H1 (cell line): Measurements from ENCODE around the gene MARVELD2. TPM values are rescaled to one million over a fixed set of nuclear protein-coding genes. Genes with fewer than 3 reads are reported as not detected.
"Not testable (repeated sequence)": the region's sequence is repeated elsewhere in the genome, so short reads cannot be mapped to it uniquely, and the experiment has no call there.

Experiments used
- CTCF ChIA-PET: fragments of 300-600 bp; sonication (Branson Sonifier 250); formaldehyde crosslinking; loops from one replicate; lab custom pipeline; 2021; ENCODE audit not compliant: partially characterized antibody; lab: Charles Lee
- POLR2A ChIA-PET: fragments of 300-600 bp; sonication (Branson Sonifier 250); formaldehyde crosslinking; loops from one replicate; lab custom pipeline; 2021; ENCODE audit warnings: inconsistent platforms; ENCODE audit not compliant: partially characterized antibody; lab: Charles Lee
- DNase-seq, 2 experiments: peaks; one replicate each; pipeline versions ENCODE4 v3.0.0 to v3.0.0-alpha.2; 2010 to 2022; ENCODE audit warnings: low spot score in 2 of 2, low read depth in 1 of 2, mixed read lengths in 1 of 2
- FAIRE-seq: peaks from 2 replicates; lab custom pipeline; 2011; peaks lifted over from hg19 to GRCh38; lab: Jason Lieb, UNC
- H2AFZ ChIP-seq: 2 replicates; pipeline ENCODE4 v1.8.1; 2012; ENCODE audit warnings: low read length, inconsistent platforms
- H2AK5ac ChIP-seq: 2 replicates; pipeline ENCODE4 v1.6.1; 2013; ENCODE audit warnings: low read depth, low read length
- H2BK120ac ChIP-seq: replicated peaks from 2 replicates; pipeline ENCODE3; 2013; ENCODE audit warnings: low read depth, low read length, inconsistent platforms
- H2BK12ac ChIP-seq: 2 replicates; pipeline ENCODE4 v1.6.1; 2013; ENCODE audit warnings: low read depth, low read length
- H2BK15ac ChIP-seq: 2 replicates; pipeline ENCODE4 v1.6.1; 2013; ENCODE audit warnings: low read length
- H2BK20ac ChIP-seq: 2 replicates; pipeline ENCODE4 v1.6.1; 2013; ENCODE audit warnings: low read length
- H2BK5ac ChIP-seq: 2 replicates; pipeline ENCODE4 v1.6.1; 2013; ENCODE audit warnings: low read depth, low read length
- H3K14ac ChIP-seq: 2 replicates; pipeline ENCODE4 v1.6.1; 2013; ENCODE audit warnings: inconsistent platforms; ENCODE audit not compliant: insufficient read length
- H3K18ac ChIP-seq: 2 replicates; pipeline ENCODE4 v1.6.1; 2013; ENCODE audit warnings: low read length; ENCODE audit errors: extremely low read depth
- H3K23ac ChIP-seq: 2 replicates; pipeline ENCODE4 v1.6.1; 2013; ENCODE audit warnings: inconsistent platforms; ENCODE audit not compliant: insufficient read length
- H3K23me2 ChIP-seq: 2 replicates; pipeline ENCODE4 v1.6.1; 2013; ENCODE audit warnings: low read depth, low read length
- H3K27ac ChIP-seq: 2 replicates; pipeline ENCODE4 v1.6.1; 2011; ENCODE audit warnings: low read depth, low read length, inconsistent platforms
- H3K27me3 ChIP-seq, 4 experiments: replicated peaks in 1 of 4; 1 replicate in 1 of 4; 2 replicates in 3 of 4; pipeline versions ENCODE4 v1.6.1 to v1.8.1; 2011 to 2013; ENCODE audit warnings: low read length in 3 of 4, mild to moderate bottlenecking in 3 of 4, inconsistent platforms in 2 of 4, mixed read lengths in 2 of 4, moderate library complexity in 1 of 4; ENCODE audit not compliant: control insufficient read depth in 3 of 4, insufficient read depth in 3 of 4; ENCODE audit errors: extremely low read depth in 1 of 4
- H3K36me3 ChIP-seq, 4 experiments: 2 replicates each; pipeline versions ENCODE4 v1.6.1 to v1.8.1; 2011 to 2013; ENCODE audit warnings: mild to moderate bottlenecking in 4 of 4, low read length in 3 of 4, moderate library complexity in 2 of 4, control low read depth in 1 of 4, inconsistent platforms in 1 of 4; ENCODE audit not compliant: insufficient read depth in 4 of 4, control insufficient read depth in 2 of 4
- H3K4ac ChIP-seq: replicated peaks from 2 replicates; pipeline ENCODE3; 2013; ENCODE audit warnings: low read length, low read depth, mixed read lengths, inconsistent platforms; ENCODE audit not compliant: insufficient read length
- H3K4me1 ChIP-seq, 4 experiments: replicated peaks in 1 of 4; 1 replicate in 1 of 4; 2 replicates in 3 of 4; pipeline versions ENCODE4 v1.6.1 to v1.8.1; 2011 to 2013; ENCODE audit warnings: low read length in 3 of 4, inconsistent platforms in 2 of 4, mixed read lengths in 1 of 4; ENCODE audit not compliant: insufficient read depth in 4 of 4, control insufficient read depth in 3 of 4
- H3K4me2 ChIP-seq, 2 experiments: 2 replicates each; pipeline versions ENCODE4 v1.6.1 to v1.8.1; 2011 to 2013; ENCODE audit warnings: low read depth in 2 of 2, low read length in 2 of 2, control low read depth in 1 of 2, inconsistent platforms in 1 of 2, mild to moderate bottlenecking in 1 of 2; ENCODE audit not compliant: insufficient read depth in 1 of 2
- H3K4me3 ChIP-seq, 4 experiments: fragments of 200-600, 300-600 bp in 1 of 4; sonication (generic), shearing (Covaris generic), sonication (Bioruptor Twin) in 1 of 4; 2 replicates each; pipeline versions ENCODE4 v1.5.1 to v1.8.1; 2011 to 2016; ENCODE audit warnings: low read length in 4 of 4, low read depth in 3 of 4, control low read depth in 2 of 4, inconsistent platforms in 2 of 4, mild to moderate bottlenecking in 2 of 4, mixed read lengths in 1 of 4, moderate library complexity in 1 of 4; ENCODE audit not compliant: insufficient read depth in 2 of 4; ENCODE audit errors: extremely low read depth in 1 of 4
- H3K56ac ChIP-seq: replicated peaks from 2 replicates; pipeline ENCODE3; 2013; ENCODE audit warnings: low read depth, mild to moderate bottlenecking, mixed read lengths, low read length, inconsistent platforms; ENCODE audit not compliant: insufficient read length
- H3K79me1 ChIP-seq: 2 replicates; pipeline ENCODE4 v1.6.1; 2013; ENCODE audit warnings: low read depth, low read length, control low read depth
- H3K79me2 ChIP-seq, 2 experiments: 2 replicates each; pipeline versions ENCODE4 v1.6.1 to v1.8.1; 2012 to 2013; ENCODE audit warnings: low read length in 2 of 2, mild to moderate bottlenecking in 2 of 2, inconsistent platforms in 1 of 2; ENCODE audit not compliant: insufficient read depth in 2 of 2, control insufficient read depth in 1 of 2
- H3K9ac ChIP-seq, 4 experiments: replicated peaks in 1 of 4; 1 replicate in 1 of 4; 2 replicates in 3 of 4; pipeline versions ENCODE4 v1.6.1 to v1.8.1; 2011 to 2013; ENCODE audit warnings: low read depth in 3 of 4, low read length in 3 of 4, control low read depth in 2 of 4, mild to moderate bottlenecking in 2 of 4, moderate library complexity in 2 of 4, inconsistent platforms in 1 of 4; ENCODE audit errors: extremely low read depth in 1 of 4
- H3K9me3 ChIP-seq, 2 experiments: 2 replicates each; pipeline versions ENCODE4 v1.6.1 to v1.8.1; 2012 to 2013; ENCODE audit warnings: mild to moderate bottlenecking in 2 of 2, moderate library complexity in 2 of 2, control low read depth in 1 of 2, inconsistent platforms in 1 of 2, low read depth in 1 of 2, low read length in 1 of 2, mixed read lengths in 1 of 2; ENCODE audit not compliant: insufficient read depth in 2 of 2
- H4K20me1 ChIP-seq, 2 experiments: replicated peaks in 1 of 2; 2 replicates each; pipeline versions ENCODE3 to v1.8.1; 2011 to 2013; ENCODE audit warnings: inconsistent platforms in 2 of 2, low read length in 2 of 2, mild to moderate bottlenecking in 1 of 2; ENCODE audit not compliant: insufficient read depth in 2 of 2, control insufficient read depth in 1 of 2
- H4K5ac ChIP-seq: 2 replicates; pipeline ENCODE4 v1.6.1; 2013; ENCODE audit warnings: low read length, low read depth, mixed read lengths, inconsistent platforms; ENCODE audit not compliant: insufficient read length
- H4K8ac ChIP-seq: 2 replicates; pipeline ENCODE4 v1.8.0; 2013; ENCODE audit warnings: mild to moderate bottlenecking, moderate library complexity, low read length, inconsistent platforms; ENCODE audit not compliant: insufficient read depth; ENCODE audit errors: extremely low read depth
- H4K91ac ChIP-seq: replicated peaks from 2 replicates; pipeline ENCODE3; 2013; ENCODE audit warnings: low read length, mixed read lengths, inconsistent platforms; ENCODE audit not compliant: insufficient read length
- WGBS, 2 experiments: shearing (Covaris generic) in 1 of 2; methylation state at CpG; one replicate each; pipeline versions ENCODE4 v1.1.6 to v1.1.7; 2013 to 2015; ENCODE audit warnings: low lambda C conversion rate in 2 of 2, mixed read lengths in 2 of 2, inconsistent platforms in 1 of 2, low coverage in 1 of 2, missing lambda C conversion rate in 1 of 2; ENCODE audit not compliant: insufficient replicate concordance in 2 of 2, insufficient coverage in 1 of 2, insufficient read length in 1 of 2; ENCODE audit errors: extremely low coverage in 1 of 2, missing lambda C conversion rate in 1 of 2; 5-methylcytosine and 5-hydroxymethylcytosine counted together
- polyA plus RNA-seq, 7 experiments: library from polyadenylated mRNA; depleted of rRNA in 3 of 7; stranded (reverse) in 5 of 7; unstranded in 2 of 7; fragments of >200 nt in 5 of 7; fragments of 200-250 nt in 2 of 7; gene quantifications; 1 replicate in 5 of 7; 2 replicates in 1 of 7; 4 replicates in 1 of 7; pipeline versions ENCODE4 v1.2.1 to v1.2.3, GENCODE V29; 2011 to 2013; ENCODE audit warnings: missing spikeins in 2 of 7, mixed read lengths in 2 of 7
- total RNA-seq: library from RNA; stranded (reverse); fragmentation: NEBNext Ultra II Directional; extraction: Animal tissue kit (Norgen Biotek cat#: 25700); gene quantifications from 2 replicates; pipeline ENCODE4 v1.2.1, GENCODE V29; 2021

MARVELD2 gene
- total and polyA plus RNA-seq, 2 of the 8 experiments (the other 6 are each of a cell fraction or from before 2014, with no cell fraction given) = 18.7 to 31.0 TPM

DNA sequence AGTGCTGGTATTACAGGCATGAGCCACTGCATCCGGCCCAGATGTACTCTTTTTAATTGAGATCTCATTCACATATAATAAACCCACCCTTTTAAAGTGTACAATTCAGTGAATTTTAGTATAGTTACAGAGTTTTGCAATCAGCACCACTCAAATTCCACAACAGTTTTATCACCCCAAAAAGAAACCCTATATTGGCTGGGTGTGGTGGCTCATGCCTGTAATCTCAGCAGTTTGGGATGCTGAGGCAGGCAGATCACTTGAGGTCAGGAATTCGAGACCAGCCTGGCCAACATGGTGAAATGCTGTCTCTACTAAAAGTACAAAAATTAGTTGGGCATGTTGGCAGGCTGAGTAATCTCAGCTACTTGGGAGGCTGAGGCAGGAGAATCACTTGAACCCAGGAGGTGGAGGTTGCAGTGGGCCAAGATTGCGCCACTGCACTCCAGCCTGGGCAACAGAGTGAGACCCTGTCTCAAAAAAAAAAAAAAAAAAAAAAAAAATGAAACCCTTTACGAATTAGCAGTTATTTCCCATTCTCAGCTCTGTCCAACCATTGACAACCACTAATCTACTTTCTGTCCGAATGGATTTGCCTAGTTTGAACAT, 20.5 kb downstream of the MARVELD2 start:
- H3K23me2 ChIP-seq, H2BK5ac ChIP-seq, H3K79me2 ChIP-seq, POLR2A ChIA-PET, FAIRE-seq, DNase-seq, H3K4me3 ChIP-seq, H3K27me3 ChIP-seq, H3K18ac ChIP-seq, H4K91ac ChIP-seq, H2AFZ ChIP-seq, H3K79me1 ChIP-seq, H4K5ac ChIP-seq, H2AK5ac ChIP-seq, H3K27ac ChIP-seq, H4K8ac ChIP-seq, H3K9ac ChIP-seq, H2BK15ac ChIP-seq, H3K14ac ChIP-seq, H3K9me3 ChIP-seq, H3K23ac ChIP-seq, H3K4ac ChIP-seq, H2BK12ac ChIP-seq, H3K4me2 ChIP-seq, H3K4me1 ChIP-seq, H4K20me1 ChIP-seq, H2BK20ac ChIP-seq, H3K56ac ChIP-seq, H2BK120ac ChIP-seq: not testable (repeated sequence)
- CTCF ChIA-PET = interaction anchor here (2.3 kb wide), 1 partner anchor 10 kb away, joined by 8 read pairs; no protein-coding TSS in a partner anchor
- 79% methylated on average over 5 of the region's 5 CpGs; no CpG with 5 or more reads in 1 of the 2 experiments for WGBS, 2 experiments
- H3K36me3 ChIP-seq = peaks cover 2 to 21% (median 7%) of the 10 kb centered on the region in 4 experiments; a peak in 5 of 8 replicates
